Measurements from ENCODE around the gene FLCN. TPM values are rescaled to one million over a fixed set of nuclear protein-coding genes. Genes with fewer than 3 reads are reported as not detected.

The FLCN gene
- total and polyA plus RNA-seq, 2 of the 13 experiments (the other 11 are each of a cell fraction or from before 2014, with no cell fraction given): 16.6 to 24.9 TPM

- ATAC-seq (no peak), DNase-seq (ENCODE audit: low spot score) (no peak), FAIRE-seq (no peak)
- no peak overlapping the region for H3K27ac ChIP-seq (ENCODE audit: extremely low read length, insufficient read depth, low read length)
- CTCF ChIA-PET (ENCODE audit: low intra/inter-chr PET ratio, low total read pairs): no interaction called here
- no peak overlapping the region for H3K9ac ChIP-seq (ENCODE audit: insufficient read depth, low read depth, low read length)
- intact Hi-C loops (cut with micrococcal nuclease; ENCODE audit: unreplicated experiment): no loop called here
- no peaks in the 10 kb centered on the region; a peak in 1 of 5 replicates for H3K27me3 ChIP-seq (ENCODE audit: control insufficient read depth in 1 of 2, insufficient read depth in 2 of 2, low read length in 2 of 2)
- no peaks in the 10 kb centered on the region for H3K79me2 ChIP-seq (ENCODE audit: insufficient read depth, low read length)
- no peak for TF ChIP-seq HNRNPL (IDR thresholded peaks at IDR 0.05; ENCODE audit: low read depth, low read length)
- no peak for TF ChIP-seq NPAS2 (CRISPR knock-in tag; IDR thresholded peaks at IDR 0.05; ENCODE audit: borderline replicate concordance)
- no peak for TF ChIP-seq PCBP2 (optimal IDR thresholded peaks at IDR 0.05; ENCODE audit: low read depth, low read length, poor library complexity, severe bottlenecking)
- TF ChIP-seq ZNF780A (CRISPR knock-in tag; IDR thresholded peaks at IDR 0.05): no peak
- no peak for TF ChIP-seq POLR2AphosphoS5 (IDR thresholded peaks at IDR 0.05; ENCODE audit: low read depth, low read length)
- TF ChIP-seq ZBTB4 (CRISPR knock-in tag; IDR thresholded peaks at IDR 0.05; ENCODE audit: borderline replicate concordance): no peak
- TF ChIP-seq ZNF670 (CRISPR knock-in tag; IDR thresholded peaks at IDR 0.05; ENCODE audit: borderline replicate concordance): no peak
- no peak for TF ChIP-seq ZNF24 (IDR thresholded peaks at IDR 0.05)
- no peak overlapping the region for H2AFZ ChIP-seq (ENCODE audit: low read length)
- no peaks in the 10 kb centered on the region for H4K20me1 ChIP-seq (ENCODE audit: insufficient read depth, low read length)
- H3K4me1 ChIP-seq (ENCODE audit: insufficient read depth, low read length): no peaks in the 10 kb centered on the region
- H3K4me3 ChIP-seq (replicated peaks in 1 of 3; ENCODE audit: insufficient read depth in 1 of 3, low read depth in 2 of 3, low read length in 3 of 3): no peak overlapping the region
- no peaks in the 10 kb centered on the region for H3K9me3 ChIP-seq (ENCODE audit: low read length)
- POLR2A ChIA-PET: no interaction called here
- 89% methylated on average over 3 of the region's 3 CpGs for WGBS (ENCODE audit: low lambda C conversion rate)
- in situ Hi-C loops (cut with HindIII; ENCODE audit: extremely low pct_ligation_motif_present, low pct_unique_long_range_greater_than_20kb): no loop called here
- BruUV-seq (replicated peaks): no TSS peak
- no peak overlapping the region for H3K4me2 ChIP-seq (ENCODE audit: low read depth, low read length)
- H3K36me3 ChIP-seq (replicated peaks in 1 of 2; ENCODE audit: control insufficient read depth in 1 of 2, insufficient read depth in 2 of 2, low read length in 2 of 2): peaks cover 48 to 87% of the 10 kb centered on the region in 2 experiments
Observed at GRCh38 chr17:17217995-17218394, 19.0 kb downstream of the FLCN start.
